HG03571 (cell line): ENCODE data around the gene RGS4.

ENCODE experiments used
- ATAC-seq: cut with Tn5 transposase; IDR thresholded peaks from one replicate; pipeline ENCODE4 v1.9.1; 2021; ENCODE audit not compliant: unreplicated experiment

Gene RGS4

DNA sequence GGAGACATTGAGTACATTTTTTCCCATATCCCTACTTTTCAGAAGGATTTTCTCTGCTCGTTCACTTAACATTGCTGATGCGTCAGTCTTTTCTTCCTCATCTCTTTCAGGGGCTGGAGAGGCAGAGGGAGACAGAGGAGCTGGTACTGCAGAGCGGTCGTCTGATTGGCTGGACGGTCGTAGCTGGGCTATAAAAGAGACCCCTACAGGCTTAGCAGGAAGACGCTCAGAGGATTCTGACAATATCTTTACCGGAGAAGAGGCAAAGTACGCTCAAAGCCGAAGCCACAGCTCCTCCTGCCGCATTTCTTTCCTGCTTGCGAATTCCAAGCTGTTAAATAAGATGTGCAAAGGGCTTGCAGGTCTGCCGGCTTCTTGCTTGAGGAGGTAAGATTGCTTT lies at the start of gene RGS4:
RGS4 (plus strand) TSS at position 220 of the 400 bp plus-strand sequence; CDS start at position 344, 124 bp downstream.
- ATAC-seq: no peak

DNA sequence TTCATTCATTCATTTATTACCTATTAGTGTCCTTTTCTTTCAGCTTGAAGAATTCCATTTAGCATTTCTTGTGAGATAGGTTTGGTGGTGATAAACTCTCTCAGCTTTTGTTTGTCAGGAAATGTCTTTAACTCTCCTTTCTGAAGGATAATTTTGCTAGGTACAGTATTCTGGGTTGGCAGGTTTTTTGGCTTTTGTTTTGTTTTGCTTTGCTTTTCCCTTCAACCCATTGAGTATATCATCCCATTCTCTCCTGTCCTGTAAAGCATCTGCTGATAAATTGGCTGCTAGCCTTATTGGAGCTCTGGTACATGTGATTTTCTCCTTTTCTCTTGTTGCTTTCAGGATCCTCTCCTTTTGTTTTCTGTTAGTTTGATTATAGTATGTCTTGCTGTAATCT lies 47.0 kb upstream of the RGS4 start:
- ATAC-seq: no peak

DNA sequence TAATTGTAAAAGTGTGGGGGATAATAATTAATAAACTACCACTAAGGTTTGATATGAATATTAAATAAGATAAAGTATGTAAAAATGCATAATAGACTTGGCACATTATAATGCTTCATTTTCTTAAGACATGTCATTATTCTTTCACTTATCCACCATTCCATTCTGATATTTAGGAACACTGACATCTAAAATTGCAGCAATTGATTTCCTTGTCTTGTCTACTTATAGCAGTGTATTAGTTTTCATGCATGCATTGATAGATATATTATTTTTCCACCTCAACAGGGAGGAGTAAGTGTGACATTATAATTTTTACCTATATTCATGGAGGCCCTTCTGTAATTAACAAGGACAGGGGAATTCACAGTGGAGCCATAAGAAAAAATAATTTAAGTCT lies 41.6 kb upstream of the RGS4 start:
- ATAC-seq: no peak

DNA sequence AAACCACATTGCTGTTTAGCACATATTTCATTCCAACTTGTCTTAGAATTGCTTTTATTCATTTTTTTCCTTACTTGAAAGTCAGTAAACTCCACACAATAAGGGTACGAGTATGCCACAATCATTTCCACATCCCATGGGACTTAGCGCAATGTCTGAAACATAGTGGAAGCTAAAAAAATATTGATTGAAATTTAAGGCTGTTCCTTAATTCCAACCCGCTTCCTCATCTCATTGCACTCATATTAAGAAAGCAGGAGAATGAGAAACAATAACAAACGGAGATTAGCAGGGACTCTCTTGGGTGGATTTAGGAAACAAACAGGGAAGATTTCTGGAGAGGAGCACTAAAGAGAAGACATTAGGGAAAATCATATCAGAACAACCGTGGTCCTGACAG lies 39.3 kb upstream of the RGS4 start:
- no peak for ATAC-seq

DNA sequence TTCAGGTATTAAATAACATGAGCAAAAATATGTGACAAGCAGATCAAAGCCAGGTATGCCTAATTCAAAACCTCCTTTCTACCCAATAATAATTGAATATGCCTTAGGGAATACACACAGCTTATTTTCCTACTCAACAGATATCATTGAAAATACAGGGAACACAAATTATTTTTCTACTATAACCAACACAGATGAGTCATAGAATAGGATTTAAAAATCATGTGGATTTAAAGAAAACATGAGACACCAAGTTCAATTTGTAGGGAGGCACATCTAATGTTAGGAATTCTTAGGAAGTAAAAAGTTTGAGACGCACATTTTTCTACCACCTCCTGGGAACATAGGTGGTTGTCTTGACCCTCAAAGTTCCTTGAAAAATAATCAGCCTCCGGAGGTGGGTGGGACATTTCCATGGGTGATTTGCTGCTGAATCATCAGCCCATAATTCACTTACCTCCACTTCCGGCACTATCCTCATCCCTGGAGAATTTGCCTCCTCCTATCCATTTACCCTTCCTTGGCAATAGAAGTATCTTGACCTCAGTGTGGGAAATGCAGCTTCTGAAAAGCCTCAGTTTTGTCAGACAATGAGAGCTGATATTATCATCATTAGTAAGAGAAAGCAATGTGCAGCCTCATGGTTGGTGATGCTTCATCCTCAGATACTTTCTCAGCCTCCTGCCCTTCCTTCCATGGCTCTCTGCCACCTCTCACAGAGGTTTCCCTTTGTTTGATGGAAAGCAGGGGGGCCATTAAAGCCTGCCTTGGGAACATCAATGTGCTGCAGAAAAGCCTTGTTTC lies 33.5 kb upstream of the RGS4 start:
- no peak for ATAC-seq

- no peak for ATAC-seq
These were observed 32.5 kb upstream of the RGS4 start for GRCh38 chr1:163036671-163037070.

DNA sequence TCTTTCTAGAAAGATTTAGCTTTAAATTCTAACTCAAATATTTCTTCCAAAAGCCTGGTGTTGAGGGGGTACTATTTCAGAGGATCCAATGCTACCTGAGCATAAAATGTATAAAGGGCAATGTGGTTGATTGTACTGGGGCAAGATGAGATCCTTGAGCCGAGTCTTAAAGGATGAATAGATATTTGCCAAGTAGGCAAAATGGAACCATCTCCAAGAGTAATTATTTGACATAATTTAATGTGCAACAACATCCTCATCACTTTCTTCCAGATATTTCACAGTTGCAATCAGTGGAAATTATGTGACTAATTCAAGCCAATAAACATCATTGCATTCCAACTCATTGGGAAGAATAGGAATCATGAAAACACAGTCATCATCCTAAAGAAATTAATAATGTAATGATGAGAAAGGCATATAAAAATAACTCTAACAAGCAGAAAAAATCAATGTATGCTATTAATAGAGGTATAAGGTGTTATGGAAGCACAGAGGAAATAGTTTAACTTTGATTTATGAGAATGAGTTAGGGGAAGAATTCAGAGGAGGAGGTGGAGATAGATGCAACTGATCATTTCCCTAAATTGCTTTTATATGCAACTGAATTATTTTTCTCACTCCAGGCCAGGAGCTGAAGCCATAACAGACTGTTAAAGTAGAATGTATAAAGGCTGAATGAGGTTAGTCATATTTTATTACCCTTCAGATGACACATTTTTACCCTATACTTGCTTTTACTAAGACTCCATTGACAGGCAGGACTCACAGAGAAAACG lies 30.0 kb upstream of the RGS4 start:
- no peak for ATAC-seq

DNA sequence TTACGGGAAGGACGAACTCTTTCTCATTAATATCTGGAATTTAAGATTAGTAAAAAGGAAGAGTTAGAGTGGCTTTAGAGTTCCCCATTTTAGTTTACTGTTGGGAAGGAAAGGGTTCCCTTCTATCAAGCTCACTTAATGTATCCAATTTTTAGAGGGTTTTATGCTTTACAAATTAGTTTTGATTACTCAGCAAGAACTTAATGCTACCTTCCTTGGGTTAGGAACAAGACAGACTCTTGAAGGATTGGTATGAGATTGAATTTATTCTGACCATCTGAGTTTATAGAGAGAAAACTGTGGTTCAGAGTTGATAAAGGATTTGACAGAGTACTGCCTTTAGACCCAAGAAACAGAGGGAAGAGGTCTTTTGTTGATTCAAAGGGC lies 29.5 kb upstream of the RGS4 start:
- ATAC-seq: no peak

- ATAC-seq: no peak
These were observed 23.1 kb upstream of the RGS4 start for GRCh38 chr1:163046071-163046470.

DNA sequence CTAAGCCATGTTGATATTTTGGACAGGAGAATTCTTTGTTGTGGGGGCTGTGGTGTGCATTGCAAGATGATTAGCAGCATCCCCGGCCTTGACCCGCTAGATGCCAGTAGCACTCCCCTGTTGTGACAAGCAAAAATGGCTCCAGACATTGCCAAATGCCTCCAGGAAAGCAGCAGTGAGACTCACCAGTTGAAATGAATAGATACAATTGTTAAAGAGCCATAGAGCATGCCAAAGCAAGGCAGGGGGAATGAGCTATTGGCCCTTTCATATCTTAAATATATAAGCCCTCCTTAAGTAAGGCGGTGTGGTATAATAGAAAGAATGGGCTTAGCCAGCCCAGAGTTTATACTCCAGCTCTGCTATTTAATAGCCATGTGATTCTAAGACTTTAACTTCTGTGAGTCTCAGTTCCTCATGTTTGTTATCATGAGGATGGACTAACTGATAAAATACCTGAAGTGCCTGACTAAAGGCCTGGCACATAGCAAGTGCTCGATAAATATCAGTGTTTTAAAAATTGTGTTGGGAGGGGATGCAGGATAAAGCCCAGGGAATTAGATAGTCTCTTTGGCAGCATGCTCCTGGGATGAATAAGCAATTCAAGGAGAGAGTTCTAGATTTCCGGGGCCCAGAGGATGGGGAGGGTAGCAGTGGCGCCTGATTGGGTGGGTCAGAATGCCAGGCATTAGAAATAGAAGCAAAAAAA lies 21.1 kb upstream of the RGS4 start:
- ATAC-seq: no peak

DNA sequence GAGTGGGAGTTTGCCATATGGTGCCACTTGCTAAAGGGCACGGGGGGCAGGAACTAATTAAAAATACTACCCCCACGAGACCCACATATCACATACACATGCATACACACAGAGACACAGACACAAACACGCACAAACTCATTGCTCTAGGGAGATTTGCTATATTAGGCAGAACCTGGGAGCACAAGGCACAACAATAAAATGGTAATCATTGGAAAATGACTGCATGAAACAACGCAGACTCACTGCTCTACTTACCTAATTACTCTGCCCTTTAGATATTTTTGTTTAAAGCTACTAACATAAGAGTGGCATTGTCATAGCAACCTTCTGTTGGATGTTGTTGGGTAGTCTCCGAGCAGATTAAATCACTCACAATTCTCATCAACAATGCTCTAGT lies 20.3 kb upstream of the RGS4 start:
- no peak for ATAC-seq

GRCh38 chr1:163049296-163049695 lies 19.9 kb upstream of the RGS4 start:
- no peak for ATAC-seq

GRCh38 chr1:163050496-163050895 lies 18.7 kb upstream of the RGS4 start:
- ATAC-seq: no peak

DNA sequence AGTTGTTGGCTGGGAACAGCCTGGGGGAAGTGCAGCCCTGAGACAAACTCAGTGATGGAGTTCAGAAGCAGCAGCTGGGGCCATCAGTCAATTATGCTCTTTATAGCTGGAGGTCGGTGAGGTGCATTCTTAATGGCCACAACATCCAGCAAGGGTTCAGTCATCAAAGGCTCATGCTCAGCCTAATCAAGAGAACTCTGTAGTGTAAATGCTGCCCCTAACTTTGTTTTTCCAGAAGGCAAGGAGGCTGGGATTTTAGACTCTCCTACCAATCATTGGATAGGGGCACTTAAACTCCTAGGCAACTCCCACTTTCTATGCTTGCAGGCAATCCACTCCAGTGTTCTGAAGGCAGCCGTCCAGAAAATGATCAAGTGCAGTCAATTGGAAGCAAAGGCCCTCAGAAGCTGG lies 15.0 kb upstream of the RGS4 start:
- ATAC-seq: no peak

GRCh38 chr1:163055005-163055404 lies 14.2 kb upstream of the RGS4 start:
- no peak for ATAC-seq

DNA sequence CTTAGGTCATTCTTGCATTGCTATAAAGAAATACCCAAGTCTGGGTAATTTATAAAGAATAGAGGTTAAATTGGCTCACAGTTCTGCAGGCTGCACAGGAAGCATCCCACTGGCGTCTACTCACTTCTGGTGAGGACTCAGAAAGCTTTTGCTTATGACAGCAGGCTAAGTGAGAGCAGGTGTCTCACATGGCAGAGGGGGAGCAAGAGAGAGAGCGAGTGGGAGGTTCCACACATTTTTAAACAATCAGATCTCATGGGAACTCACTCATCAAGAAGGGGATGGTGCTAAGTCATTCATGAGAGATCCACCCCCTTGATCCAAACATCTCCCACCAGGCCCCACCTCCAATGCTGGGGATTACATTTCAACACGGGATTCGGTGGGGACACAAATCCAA lies 13.6 kb upstream of the RGS4 start:
- no peak for ATAC-seq

DNA sequence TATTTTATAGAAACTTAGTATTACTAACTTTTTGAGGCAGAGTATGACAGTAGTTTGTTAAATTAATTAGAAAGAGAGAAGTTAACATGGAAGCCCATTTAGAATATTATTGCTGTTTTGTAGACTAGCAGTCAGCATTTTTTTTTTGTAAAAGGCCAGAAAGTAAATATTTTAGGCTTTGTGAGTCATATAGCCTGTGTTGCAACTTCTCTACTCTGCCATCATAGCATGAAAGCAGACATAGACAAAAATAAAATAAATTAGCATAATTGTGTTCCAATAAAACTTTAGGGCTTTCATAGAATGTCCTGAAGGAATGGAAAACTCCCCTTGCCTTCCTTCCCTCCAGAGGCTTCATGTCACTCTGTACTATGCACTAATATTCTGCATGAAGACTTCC lies 12.3 kb upstream of the RGS4 start:
- ATAC-seq: no peak

GRCh38 chr1:163060343-163061007 lies 8.7 kb upstream of the RGS4 start:
- ATAC-seq: no peak

GRCh38 chr1:163063143-163063542 lies 6.0 kb upstream of the RGS4 start:
- ATAC-seq: no peak

DNA sequence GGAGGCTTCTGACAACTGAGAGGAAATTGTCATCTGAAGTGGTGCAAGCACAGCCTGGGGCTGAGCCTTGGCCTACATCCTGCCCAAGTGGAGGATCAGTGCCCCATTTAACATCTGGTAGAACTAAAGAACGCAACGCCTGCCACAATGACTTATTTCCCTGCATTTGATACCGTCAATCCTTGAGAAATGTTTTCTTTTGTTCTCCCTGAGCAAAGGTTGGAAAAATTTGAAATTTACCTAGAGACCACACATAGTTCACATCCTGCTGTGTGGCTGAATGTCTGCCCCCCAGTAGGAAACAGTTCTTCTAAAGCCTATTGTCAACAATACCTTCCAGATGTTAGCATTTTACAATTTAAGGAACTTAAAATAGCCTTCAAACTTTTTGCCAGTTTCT lies 5.6 kb upstream of the RGS4 start:
- ATAC-seq: no peak

- ATAC-seq: no peak
These were observed 3.0 kb upstream of the RGS4 start for GRCh38 chr1:163066168-163066567.
